Trophoblast cell (in vitro differentiated cells and primary cell): ENCODE measurements around the gene RPA3.

ENCODE experiments used
- DNase-seq, 2 donors: peaks; one replicate each; pipeline ENCODE4 v3.0.0-alpha.2; 2016
- H2AFZ ChIP-seq: 2 replicates; pipeline ENCODE4 v1.6.1; 2013; ENCODE audit warnings: low read length, moderate library complexity, mild to moderate bottlenecking; ENCODE audit not compliant: insufficient read depth, poor library complexity
- H2AK5ac ChIP-seq: 2 replicates; pipeline ENCODE4 v1.6.1; 2013; ENCODE audit warnings: mild to moderate bottlenecking, low read length
- H2BK120ac ChIP-seq: 2 replicates; pipeline ENCODE4 v1.6.1; 2013; ENCODE audit warnings: low read length, mild to moderate bottlenecking, moderate library complexity; ENCODE audit not compliant: insufficient read depth, poor library complexity
- H2BK12ac ChIP-seq: 2 replicates; pipeline ENCODE4 v1.6.1; 2013; ENCODE audit warnings: mild to moderate bottlenecking, low read length, moderate library complexity
- H2BK5ac ChIP-seq: 2 replicates; pipeline ENCODE4 v1.6.1; 2013; ENCODE audit warnings: low read length, low read depth, moderate library complexity, mild to moderate bottlenecking; ENCODE audit not compliant: poor library complexity
- H3K14ac ChIP-seq: 2 replicates; pipeline ENCODE4 v1.6.1; 2013; ENCODE audit warnings: mild to moderate bottlenecking, low read length
- H3K18ac ChIP-seq: 2 replicates; pipeline ENCODE4 v1.6.1; 2013; ENCODE audit warnings: mild to moderate bottlenecking, low read length
- H3K23ac ChIP-seq: 2 replicates; pipeline ENCODE4 v1.6.1; 2013; ENCODE audit warnings: low read length
- H3K27ac ChIP-seq: 2 replicates; pipeline ENCODE4 v1.5.1; 2013; ENCODE audit warnings: low read depth, mild to moderate bottlenecking, inconsistent platforms, low read length, moderate library complexity
- H3K27me3 ChIP-seq: 2 replicates; pipeline ENCODE4 v1.6.1; 2013; ENCODE audit warnings: inconsistent platforms, mild to moderate bottlenecking, low read length, moderate library complexity; ENCODE audit not compliant: insufficient read depth
- H3K36me3 ChIP-seq, 2 experiments: 1 replicate in 1 of 2; 2 replicates in 1 of 2; pipeline ENCODE4 v1.6.1; 2013; ENCODE audit warnings: low read length in 2 of 2, mild to moderate bottlenecking in 2 of 2, moderate library complexity in 1 of 2; ENCODE audit not compliant: insufficient read depth in 2 of 2, control insufficient read depth in 1 of 2
- H3K4ac ChIP-seq: 2 replicates; pipeline ENCODE4 v1.6.1; 2013; ENCODE audit warnings: low read depth, mild to moderate bottlenecking, low read length, moderate library complexity
- H3K4me1 ChIP-seq, 2 experiments: 1 replicate in 1 of 2; 2 replicates in 1 of 2; pipeline ENCODE4 v1.6.1; 2013; ENCODE audit warnings: low read length in 2 of 2, mild to moderate bottlenecking in 2 of 2, moderate library complexity in 1 of 2; ENCODE audit not compliant: insufficient read depth in 2 of 2, control insufficient read depth in 1 of 2
- H3K4me2 ChIP-seq: 2 replicates; pipeline ENCODE4 v1.6.1; 2013; ENCODE audit warnings: inconsistent platforms, mild to moderate bottlenecking, low read length, moderate library complexity
- H3K4me3 ChIP-seq: 2 replicates; pipeline ENCODE4 v1.5.1; 2013; ENCODE audit warnings: mild to moderate bottlenecking, low read depth, low read length, inconsistent platforms
- H3K79me1 ChIP-seq: one replicate; pipeline ENCODE4 v1.6.1; 2013; ENCODE audit warnings: low read length
- H3K79me2 ChIP-seq: 2 replicates; pipeline ENCODE4 v1.6.1; 2013; ENCODE audit warnings: low read length, mild to moderate bottlenecking; ENCODE audit not compliant: control insufficient read depth, insufficient read depth, poor library complexity
- H3K9ac ChIP-seq: 2 replicates; pipeline ENCODE4 v1.6.1; 2013; ENCODE audit warnings: mild to moderate bottlenecking, low read length
- H3K9me3 ChIP-seq: 2 replicates; pipeline ENCODE4 v1.6.1; 2013; ENCODE audit warnings: low read depth, mild to moderate bottlenecking, control low read depth, inconsistent platforms, low read length; ENCODE audit not compliant: insufficient read depth
- H4K12ac ChIP-seq: 2 replicates; pipeline ENCODE4 v1.6.1; 2013; ENCODE audit warnings: low read depth, mild to moderate bottlenecking, low read length, moderate library complexity
- H4K8ac ChIP-seq: 2 replicates; pipeline ENCODE4 v1.6.1; 2013; ENCODE audit warnings: low read depth, mild to moderate bottlenecking, low read length, moderate library complexity
- H4K91ac ChIP-seq: one replicate; pipeline ENCODE4 v1.6.1; 2013; ENCODE audit warnings: low read depth, mild to moderate bottlenecking, low read length, moderate library complexity
- WGBS: extraction: QIAGEN DNeasy Blood & Tissue Kit; methylation state at CpG from one replicate; pipeline ENCODE4 v1.1.7; 2013; ENCODE audit warnings: missing lambda C conversion rate; ENCODE audit not compliant: insufficient read length, insufficient coverage; ENCODE audit errors: extremely low coverage; 5-methylcytosine and 5-hydroxymethylcytosine counted together

RPA3 gene

GRCh38 chr7:7670490-7670889 is 47.9 kb downstream of the RPA3 start:
- Histone ChIP-seq H3K9ac (no peak overlapping the region), H3K36me3 (peaks cover 0 to 3% of the 10 kb centered on the region in 2 experiments), H3K27ac (no peak overlapping the region), H4K91ac (no peak overlapping the region), H3K4me2 (no peak overlapping the region), H3K4me1 (no peaks in the 10 kb centered on the region), H4K12ac (no peak overlapping the region), H3K4ac (no peak overlapping the region), H3K27me3 (no peaks in the 10 kb centered on the region), H3K79me2 (no peaks in the 10 kb centered on the region), H3K79me1 (no peaks in the 10 kb centered on the region), H2AFZ (no peak overlapping the region), H4K8ac (no peak overlapping the region), H2BK12ac (no peak overlapping the region), H3K18ac (no peak overlapping the region), H3K4me3 (no peak overlapping the region), H3K9me3 (no peaks in the 10 kb centered on the region), H3K14ac (no peak overlapping the region), H2AK5ac (no peak overlapping the region), H2BK5ac (no peak overlapping the region), H3K23ac (no peak overlapping the region), H2BK120ac (no peak overlapping the region)
- no peak for DNase-seq
- WGBS = no CpG with 5 or more reads among the region's 3 CpGs

- no peaks in the 10 kb centered on the region for H3K79me1 ChIP-seq
- no CpG with 5 or more reads among the region's 1 CpG for WGBS
- no peak overlapping the region for H3K18ac ChIP-seq
Observed at GRCh38 chr7:7668706-7669105, 49.7 kb downstream of the RPA3 start.

GRCh38 chr7:7667187-7667586 is 51.2 kb downstream of the RPA3 start:
- Histone ChIP-seq H3K9ac (no peak overlapping the region), H3K4me1 (peaks cover 0 to 2% of the 10 kb centered on the region in 2 experiments), H3K9me3 (no peaks in the 10 kb centered on the region), H2BK5ac (no peak overlapping the region), H2AK5ac (no peak overlapping the region), H3K27ac (no peak overlapping the region), H3K79me2 (no peaks in the 10 kb centered on the region), H3K4me3 (no peak overlapping the region), H4K8ac (no peak overlapping the region), H3K36me3 (peaks cover 0 to 3% of the 10 kb centered on the region in 2 experiments), H3K79me1 (no peaks in the 10 kb centered on the region), H3K18ac (no peak overlapping the region), H3K14ac (no peak overlapping the region), H2AFZ (no peak overlapping the region), H3K23ac (no peak overlapping the region), H3K27me3 (no peaks in the 10 kb centered on the region), H4K91ac (no peak overlapping the region), H4K12ac (no peak overlapping the region), H3K4ac (no peak overlapping the region), H2BK120ac (no peak overlapping the region), H3K4me2 (no peak overlapping the region), H2BK12ac (no peak overlapping the region)
- DNase-seq = no peak
- WGBS = no CpG with 5 or more reads among the region's 2 CpGs

More at GRCh38 chr7:7668706-7669105, 49.7 kb downstream of the RPA3 start:
- H3K23ac ChIP-seq = no peak overlapping the region
- H3K14ac ChIP-seq = no peak overlapping the region
- H3K27ac ChIP-seq = no peak overlapping the region
- H4K91ac ChIP-seq = no peak overlapping the region
- no peak for DNase-seq
- H3K9me3 ChIP-seq = no peaks in the 10 kb centered on the region
- no peak overlapping the region for H2AK5ac ChIP-seq
- H4K8ac ChIP-seq = no peak overlapping the region
- no peak overlapping the region for H2BK5ac ChIP-seq
- H3K4me2 ChIP-seq = no peak overlapping the region
- H3K27me3 ChIP-seq = no peaks in the 10 kb centered on the region
- no peak overlapping the region for H3K4ac ChIP-seq
- no peak overlapping the region for H2AFZ ChIP-seq
- no peak overlapping the region for H3K4me3 ChIP-seq
- no peak overlapping the region for H4K12ac ChIP-seq
- H3K4me1 ChIP-seq = peaks cover 0 to 2% of the 10 kb centered on the region in 2 experiments
- no peak overlapping the region for H2BK120ac ChIP-seq
- no peak overlapping the region for H2BK12ac ChIP-seq
- H3K79me2 ChIP-seq = no peaks in the 10 kb centered on the region
- H3K36me3 ChIP-seq = peaks cover 0 to 3% of the 10 kb centered on the region in 2 experiments
- H3K9ac ChIP-seq = no peak overlapping the region

GRCh38 chr7:7665031-7665430 is 53.4 kb downstream of the RPA3 start:
- no CpG with 5 or more reads among the region's 1 CpG for WGBS
- Histone ChIP-seq H2AFZ (no peak overlapping the region), H3K4me2 (no peak overlapping the region), H3K18ac (no peak overlapping the region), H2BK5ac (no peak overlapping the region), H4K12ac (no peak overlapping the region), H3K79me2 (no peaks in the 10 kb centered on the region), H3K27ac (no peak overlapping the region), H2AK5ac (no peak overlapping the region), H4K8ac (no peak overlapping the region), H3K79me1 (no peaks in the 10 kb centered on the region), H2BK12ac (no peak overlapping the region), H3K4me3 (no peak overlapping the region), H3K14ac (no peak overlapping the region), H3K4me1 (peaks cover 0 to 2% of the 10 kb centered on the region in 2 experiments), H2BK120ac (no peak overlapping the region), H3K36me3 (peaks cover 0 to 3% of the 10 kb centered on the region in 2 experiments), H3K23ac (no peak overlapping the region), H3K27me3 (no peaks in the 10 kb centered on the region), H3K4ac (no peak overlapping the region), H3K9me3 (no peaks in the 10 kb centered on the region), H4K91ac (no peak overlapping the region), H3K9ac (no peak overlapping the region)
- no peak for DNase-seq
